ENCODE data around the gene CHRM4.

GRCh38 chr11:46386005-46386578 is 5.5 kb downstream of the CHRM4 start:
- TF ChIP-seq CTCF (IDR thresholded peaks at IDR 0.05) (no peak), POLR2A (IDR thresholded peaks at IDR 0.05) (no peak)
